DND-41 (cell line): ENCODE data around the gene DIAPH3.

Experiments used
- EZH2 ChIP-seq: IDR thresholded peaks from 3 replicates; pipeline ENCODE4 v1.6.1; 2012; ENCODE audit warnings: borderline replicate concordance, low read depth, mild to moderate bottlenecking, moderate library complexity, low read length, inconsistent platforms; ENCODE audit not compliant: severe bottlenecking
- TF ChIP-seq, protein P1 (sequence below): IDR thresholded peaks from 2 replicates; pipeline ENCODE4 v1.5.1; 2012; ENCODE audit warnings: borderline replicate concordance, low read length, moderate library complexity, mild to moderate bottlenecking; ENCODE audit not compliant: poor library complexity, severe bottlenecking; ENCODE audit errors: extremely low read depth

GRCh38 chr13:59914556-59914955 lies 249.2 kb downstream of the DIAPH3 start:
- TF ChIP-seq, protein P1, sequence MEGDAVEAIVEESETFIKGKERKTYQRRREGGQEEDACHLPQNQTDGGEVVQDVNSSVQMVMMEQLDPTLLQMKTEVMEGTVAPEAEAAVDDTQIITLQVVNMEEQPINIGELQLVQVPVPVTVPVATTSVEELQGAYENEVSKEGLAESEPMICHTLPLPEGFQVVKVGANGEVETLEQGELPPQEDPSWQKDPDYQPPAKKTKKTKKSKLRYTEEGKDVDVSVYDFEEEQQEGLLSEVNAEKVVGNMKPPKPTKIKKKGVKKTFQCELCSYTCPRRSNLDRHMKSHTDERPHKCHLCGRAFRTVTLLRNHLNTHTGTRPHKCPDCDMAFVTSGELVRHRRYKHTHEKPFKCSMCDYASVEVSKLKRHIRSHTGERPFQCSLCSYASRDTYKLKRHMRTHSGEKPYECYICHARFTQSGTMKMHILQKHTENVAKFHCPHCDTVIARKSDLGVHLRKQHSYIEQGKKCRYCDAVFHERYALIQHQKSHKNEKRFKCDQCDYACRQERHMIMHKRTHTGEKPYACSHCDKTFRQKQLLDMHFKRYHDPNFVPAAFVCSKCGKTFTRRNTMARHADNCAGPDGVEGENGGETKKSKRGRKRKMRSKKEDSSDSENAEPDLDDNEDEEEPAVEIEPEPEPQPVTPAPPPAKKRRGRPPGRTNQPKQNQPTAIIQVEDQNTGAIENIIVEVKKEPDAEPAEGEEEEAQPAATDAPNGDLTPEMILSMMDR: no peak
- no peak for TF ChIP-seq EZH2
